A549 (cell line): ENCODE data around the gene TFRC. TPM values are rescaled to one million over a fixed set of nuclear protein-coding genes. Genes with fewer than 3 reads are reported as not detected.

Experiments
- ATAC-seq, 2 experiments: fragments of 200-7000 bp in 1 of 2; fragments of >200 bp in 1 of 2; cut with Nextera tagmentation in 1 of 2; cut with Tn5 transposase in 1 of 2; 3 replicates each; pipeline versions ENCODE4 v1.8.0 to v1.9.1; 2018 to 2020; ENCODE audit warnings: mild to moderate bottlenecking in 1 of 2, moderate library complexity in 1 of 2
- CTCF ChIA-PET: fragments of 300-600 bp; sonication (Branson Sonifier 250); formaldehyde crosslinking; extraction: SDS; loops from one replicate; lab custom pipeline; 2021; ENCODE audit warnings: antibody characterized with exemption, inconsistent platforms; lab: Yijun Ruan, JAX
- POLR2A ChIA-PET: fragments of 350-600 bp; formaldehyde crosslinking; extraction: SDS; loops from one replicate; lab custom pipeline; 2021; ENCODE audit warnings: antibody characterized with exemption, inconsistent platforms; lab: Yijun Ruan, JAX
- DNase-seq, 2 experiments: peaks; one replicate each; pipeline versions ENCODE4 v3.0.0 to v3.0.0-alpha.2; 2011 to 2016; ENCODE audit warnings: low read depth in 1 of 2, low spot score in 1 of 2
- FAIRE-seq: peaks from 2 replicates; lab custom pipeline; 2011; peaks lifted over from hg19 to GRCh38; lab: Jason Lieb, UNC
- H3K27ac ChIP-seq, 2 experiments: fragments of >200 bp; sonication (Bioruptor Twin); formaldehyde crosslinking; 3 replicates each; pipeline ENCODE4 v1.5.1; 2016 to 2017
- H3K4me1 ChIP-seq: fragments of >200 bp; sonication (Bioruptor Twin); formaldehyde crosslinking; 3 replicates; pipeline ENCODE4 v1.6.1; 2016
- H3K4me2 ChIP-seq: fragments of >200 bp; sonication (Bioruptor Twin); formaldehyde crosslinking; 3 replicates; pipeline ENCODE4 v1.6.1; 2016
- H3K4me3 ChIP-seq: fragments of >200 bp; sonication (Bioruptor Twin); formaldehyde crosslinking; 3 replicates; pipeline ENCODE4 v1.5.1; 2016
- H3K9me3 ChIP-seq: fragments of >200 bp; sonication (Bioruptor Twin); formaldehyde crosslinking; 3 replicates; pipeline ENCODE4 v1.6.1; 2016
- CBX8 ChIP-seq: fragments of 200-600 bp; sonication (generic); IDR thresholded peaks from 2 replicates; pipeline ENCODE4 v1.6.1; 2016
- CHD4 ChIP-seq: fragments of 200-600 bp; sonication (generic); IDR thresholded peaks from 2 replicates; pipeline ENCODE4 v1.6.1; 2016; ENCODE audit warnings: antibody characterized with exemption, mild to moderate bottlenecking, borderline replicate concordance
- EHF ChIP-seq: fragments of 250-450 bp; sonication (Bioruptor Pico); IDR thresholded peaks from 2 replicates; pipeline ENCODE4 v1.5.0; 2020; ENCODE audit warnings: mild to moderate bottlenecking
- EP300 ChIP-seq, 2 experiments: fragments of >200 bp; sonication (Bioruptor Twin); formaldehyde crosslinking; IDR thresholded peaks; 2 replicates in 1 of 2; 3 replicates in 1 of 2; pipeline ENCODE4 v1.6.1; 2016 to 2017
- ESRRA ChIP-seq: fragments of 150-350 bp; IDR thresholded peaks from 2 replicates; pipeline ENCODE4 v1.6.1; 2014; ENCODE audit warnings: mild to moderate bottlenecking, low read length, borderline replicate concordance
- FOSL2 ChIP-seq, 2 experiments: fragments of 450-650 bp in 1 of 2; fragments of >200 bp in 1 of 2; sonication (Bioruptor Twin) in 1 of 2; formaldehyde crosslinking; IDR thresholded peaks; 2 replicates each; pipeline versions ENCODE4 v1.5.0 to v1.6.1; 2016 to 2020; ENCODE audit warnings: mild to moderate bottlenecking in 1 of 2, moderate library complexity in 1 of 2
- FOXS1 ChIP-seq: fragments of 250-450 bp; sonication (Bioruptor Pico); IDR thresholded peaks from 2 replicates; pipeline ENCODE4 v1.5.0; 2020; ENCODE audit warnings: mild to moderate bottlenecking, moderate library complexity
- HEYL ChIP-seq: fragments of 250-450 bp; sonication (Bioruptor Pico); IDR thresholded peaks from 2 replicates; pipeline ENCODE4 v1.8.0; 2021; ENCODE audit warnings: mild to moderate bottlenecking, moderate library complexity
- HOXB13 ChIP-seq: fragments of 250-450 bp; sonication (Bioruptor Pico); IDR thresholded peaks from 2 replicates; pipeline ENCODE4 v1.5.0; 2020; ENCODE audit warnings: low read depth, mild to moderate bottlenecking, moderate library complexity
- HOXB5 ChIP-seq: fragments of 250-450 bp; sonication (Bioruptor Pico); IDR thresholded peaks from 2 replicates; pipeline ENCODE4 v1.5.0; 2020; ENCODE audit warnings: mild to moderate bottlenecking, moderate library complexity
- MAZ ChIP-seq: fragments of 150-350 bp; IDR thresholded peaks from 2 replicates; pipeline ENCODE4 v1.6.1; 2014; ENCODE audit warnings: antibody characterized with exemption, low read depth, low read length, borderline replicate concordance
- NPAS2 ChIP-seq: fragments of 250-450 bp; sonication (Bioruptor Pico); IDR thresholded peaks from 2 replicates; pipeline ENCODE4 v1.8.0; 2022; ENCODE audit warnings: mild to moderate bottlenecking, moderate library complexity, borderline replicate concordance
- NR3C1 ChIP-seq: fragments of >200 bp; sonication (Bioruptor Twin); formaldehyde crosslinking; IDR thresholded peaks from 3 replicates; pipeline ENCODE4 v1.6.1; 2017
- PHF8 ChIP-seq: fragments of 200-600 bp; sonication (generic); IDR thresholded peaks from 2 replicates; pipeline ENCODE4 v1.6.1; 2016; ENCODE audit warnings: low read depth, mild to moderate bottlenecking, antibody characterized with exemption, moderate library complexity, borderline replicate concordance
- POLR2AphosphoS2 ChIP-seq: conservative IDR thresholded peaks from 2 replicates; pipeline ENCODE4 v1.6.1; 2012; ENCODE audit warnings: low read length, improper control_type of control experiment, inconsistent platforms
- RAD21 ChIP-seq, 2 experiments: fragments of >200 bp in 1 of 2; sonication (Bioruptor Twin) in 1 of 2; formaldehyde crosslinking in 1 of 2; IDR thresholded peaks in 1 of 2; conservative IDR thresholded peaks in 1 of 2; 2 replicates in 1 of 2; 3 replicates in 1 of 2; pipeline ENCODE4 v1.6.1; 2012 to 2018; ENCODE audit warnings: inconsistent platforms in 1 of 2
- RARB ChIP-seq: fragments of 250-450 bp; sonication (Bioruptor Pico); IDR thresholded peaks from 2 replicates; pipeline ENCODE4 v1.8.0; 2021; ENCODE audit warnings: mild to moderate bottlenecking, moderate library complexity
- RCOR1 ChIP-seq: fragments of 150-350 bp; IDR thresholded peaks from 2 replicates; pipeline ENCODE4 v1.6.1; 2014; ENCODE audit warnings: antibody characterized with exemption, low read length, low read depth
- RFX5 ChIP-seq: fragments of 450-650 bp; IDR thresholded peaks from 2 replicates; pipeline ENCODE4 v1.7.1; 2014; ENCODE audit warnings: antibody characterized with exemption, mild to moderate bottlenecking, moderate library complexity
- RNF2 ChIP-seq: fragments of 200-600 bp; sonication (generic); IDR thresholded peaks from 2 replicates; pipeline ENCODE4 v1.6.1; 2016; ENCODE audit warnings: low read depth, mild to moderate bottlenecking, antibody characterized with exemption, moderate library complexity, borderline replicate concordance
- SMC3 ChIP-seq: fragments of >200 bp; sonication (Bioruptor Twin); formaldehyde crosslinking; IDR thresholded peaks from 3 replicates; pipeline ENCODE4 v1.6.1; 2018; ENCODE audit warnings: inconsistent platforms
- WGBS: methylation state at CpG from one replicate; pipeline ENCODE4 v1.1.6; 2017; ENCODE audit errors: missing lambda C conversion rate; 5-methylcytosine and 5-hydroxymethylcytosine counted together
- polyA plus RNA-seq, 4 experiments: library from polyadenylated mRNA; depleted of rRNA in 3 of 4; stranded (reverse); fragments of >200 nt; fragmentation: RNase III in 1 of 4; extraction: RNeasy Plus Mini Kit Qiagen cat#74134 plus additional on column Dnase treatment in 1 of 4; gene quantifications; 2 replicates in 3 of 4; 3 replicates in 1 of 4; pipeline ENCODE4 v1.2.3, GENCODE V29; 2011 to 2017
- TF ChIP-seq, protein P1 (sequence below): fragments of >200 bp; sonication (Bioruptor Twin); formaldehyde crosslinking; IDR thresholded peaks from 3 replicates; pipeline ENCODE4 v1.5.1; 2016
- TF ChIP-seq, protein P2 (sequence below): fragments of 250-450 bp; sonication (Bioruptor Pico); IDR thresholded peaks from 2 replicates; pipeline ENCODE4 v1.5.0; 2021; ENCODE audit warnings: mild to moderate bottlenecking, moderate library complexity, borderline replicate concordance
- TF ChIP-seq, protein P3 (sequence below): fragments of >200 bp; sonication (Bioruptor Twin); formaldehyde crosslinking; IDR thresholded peaks from 2 replicates; pipeline ENCODE4 v1.6.1; 2016
- TF ChIP-seq, protein P4 (sequence below): fragments of >200 bp; sonication (Bioruptor Twin); formaldehyde crosslinking; IDR thresholded peaks from 3 replicates; pipeline ENCODE4 v1.6.1; 2016
- TF ChIP-seq, protein P5 (sequence below): IDR thresholded peaks from 2 replicates; pipeline ENCODE4 v1.6.1; 2012

Gene TFRC
- polyA plus RNA-seq, 2 of the 4 experiments (the other 2 are of a cell fraction) = 132 to 147 TPM

- WGBS = 94% methylated on average over 8 of the region's 8 CpGs
Observed at GRCh38 chr3:196055240-196055639, 26.6 kb downstream of the TFRC start.

DNA sequence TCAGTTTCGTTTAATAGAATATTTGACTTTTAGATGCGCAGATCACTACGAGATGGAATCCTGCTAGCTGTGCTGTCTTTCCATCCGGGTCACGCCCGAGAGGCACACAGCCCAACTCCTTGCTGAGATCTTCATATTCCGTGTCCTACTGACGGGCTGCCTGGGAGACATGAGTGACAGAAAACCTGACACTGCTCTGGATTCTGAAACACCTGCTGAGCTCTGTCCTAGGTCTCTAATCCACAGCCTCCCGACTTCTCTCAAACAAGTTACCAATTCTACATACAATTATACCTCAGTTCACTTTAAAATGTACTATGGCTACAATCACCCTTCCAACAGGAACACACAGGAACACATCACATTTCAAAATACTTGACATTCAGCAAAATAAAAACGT lies 27.2 kb downstream of the TFRC start:
- no peak for DNase-seq
- no peaks in the 10 kb centered on the region for H3K9me3 ChIP-seq
- POLR2A ChIA-PET = no interaction called here
- no peak overlapping the region for H3K27ac ChIP-seq
- peaks cover 6% of the 10 kb centered on the region; the same call in 2 of the 3 replicates for H3K4me1 ChIP-seq
- ATAC-seq = no peak
- no peak overlapping the region for H3K4me3 ChIP-seq
- TF ChIP-seq SMC3 (no peak), NPAS2 (no peak), CHD4 (no peak), ESRRA (no peak), EP300 (IDR thresholded peaks at IDR 0.05) (no peak), HOXB13 (no peak), RNF2 (no peak), FOXS1 (CRISPR knock-in tag) (no peak), RAD21 (conservative IDR thresholded peaks at IDR 0.05 in 1 of 2, IDR thresholded peaks at IDR 0.05 in 1 of 2) (no peak), HOXB5 (CRISPR knock-in tag) (no peak), MAZ (no peak), POLR2AphosphoS2 (no peak)
- TF ChIP-seq, protein P1, sequence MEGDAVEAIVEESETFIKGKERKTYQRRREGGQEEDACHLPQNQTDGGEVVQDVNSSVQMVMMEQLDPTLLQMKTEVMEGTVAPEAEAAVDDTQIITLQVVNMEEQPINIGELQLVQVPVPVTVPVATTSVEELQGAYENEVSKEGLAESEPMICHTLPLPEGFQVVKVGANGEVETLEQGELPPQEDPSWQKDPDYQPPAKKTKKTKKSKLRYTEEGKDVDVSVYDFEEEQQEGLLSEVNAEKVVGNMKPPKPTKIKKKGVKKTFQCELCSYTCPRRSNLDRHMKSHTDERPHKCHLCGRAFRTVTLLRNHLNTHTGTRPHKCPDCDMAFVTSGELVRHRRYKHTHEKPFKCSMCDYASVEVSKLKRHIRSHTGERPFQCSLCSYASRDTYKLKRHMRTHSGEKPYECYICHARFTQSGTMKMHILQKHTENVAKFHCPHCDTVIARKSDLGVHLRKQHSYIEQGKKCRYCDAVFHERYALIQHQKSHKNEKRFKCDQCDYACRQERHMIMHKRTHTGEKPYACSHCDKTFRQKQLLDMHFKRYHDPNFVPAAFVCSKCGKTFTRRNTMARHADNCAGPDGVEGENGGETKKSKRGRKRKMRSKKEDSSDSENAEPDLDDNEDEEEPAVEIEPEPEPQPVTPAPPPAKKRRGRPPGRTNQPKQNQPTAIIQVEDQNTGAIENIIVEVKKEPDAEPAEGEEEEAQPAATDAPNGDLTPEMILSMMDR = no peak
- TF ChIP-seq, protein P2, sequence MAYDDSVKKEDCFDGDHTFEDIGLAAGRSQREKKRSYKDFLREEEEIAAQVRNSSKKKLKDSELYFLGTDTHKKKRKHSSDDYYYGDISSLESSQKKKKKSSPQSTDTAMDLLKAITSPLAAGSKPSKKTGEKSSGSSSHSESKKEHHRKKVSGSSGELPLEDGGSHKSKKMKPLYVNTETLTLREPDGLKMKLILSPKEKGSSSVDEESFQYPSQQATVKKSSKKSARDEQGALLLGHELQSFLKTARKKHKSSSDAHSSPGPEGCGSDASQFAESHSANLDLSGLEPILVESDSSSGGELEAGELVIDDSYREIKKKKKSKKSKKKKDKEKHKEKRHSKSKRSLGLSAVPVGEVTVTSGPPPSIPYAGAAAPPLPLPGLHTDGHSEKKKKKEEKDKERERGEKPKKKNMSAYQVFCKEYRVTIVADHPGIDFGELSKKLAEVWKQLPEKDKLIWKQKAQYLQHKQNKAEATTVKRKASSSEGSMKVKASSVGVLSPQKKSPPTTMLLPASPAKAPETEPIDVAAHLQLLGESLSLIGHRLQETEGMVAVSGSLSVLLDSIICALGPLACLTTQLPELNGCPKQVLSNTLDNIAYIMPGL (CRISPR knock-in tag) = no peak
- TF ChIP-seq, protein P3, sequence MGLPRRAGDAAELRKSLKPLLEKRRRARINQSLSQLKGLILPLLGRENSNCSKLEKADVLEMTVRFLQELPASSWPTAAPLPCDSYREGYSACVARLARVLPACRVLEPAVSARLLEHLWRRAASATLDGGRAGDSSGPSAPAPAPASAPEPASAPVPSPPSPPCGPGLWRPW = no peak
- CTCF ChIA-PET = interaction anchor here (1.0 to 4.0 kb wide), 2 partner anchors 18 to 142 kb away, joined by 5 to 11 read pairs; no protein-coding TSS in a partner anchor
- no peak for FAIRE-seq
- no peak overlapping the region for H3K4me2 ChIP-seq
- WGBS = 92% methylated on average over 10 of the region's 10 CpGs

More at GRCh38 chr3:196055240-196055639, 26.6 kb downstream of the TFRC start:
- no peak for ATAC-seq
- Histone ChIP-seq H3K9me3 (no peaks in the 10 kb centered on the region), H3K4me1 (peaks cover 6% of the 10 kb centered on the region; the same call in 2 of the 3 replicates), H3K4me2 (no peak overlapping the region), H3K27ac (peak overlapping the region in 1 of 2 experiments; percentile 11; a peak in 2 of 6 replicates), H3K4me3 (no peak overlapping the region)
- ChIA-PET CTCF (interaction anchor here (0.6 to 4.0 kb wide), 3 partner anchors 18 to 360 kb away, joined by 3 to 11 read pairs (median 5); no protein-coding TSS in a partner anchor), POLR2A (no interaction called here)
- DNase-seq = no peak
- FAIRE-seq = no peak
- TF ChIP-seq NPAS2 = no peak
- TF ChIP-seq, protein P4, sequence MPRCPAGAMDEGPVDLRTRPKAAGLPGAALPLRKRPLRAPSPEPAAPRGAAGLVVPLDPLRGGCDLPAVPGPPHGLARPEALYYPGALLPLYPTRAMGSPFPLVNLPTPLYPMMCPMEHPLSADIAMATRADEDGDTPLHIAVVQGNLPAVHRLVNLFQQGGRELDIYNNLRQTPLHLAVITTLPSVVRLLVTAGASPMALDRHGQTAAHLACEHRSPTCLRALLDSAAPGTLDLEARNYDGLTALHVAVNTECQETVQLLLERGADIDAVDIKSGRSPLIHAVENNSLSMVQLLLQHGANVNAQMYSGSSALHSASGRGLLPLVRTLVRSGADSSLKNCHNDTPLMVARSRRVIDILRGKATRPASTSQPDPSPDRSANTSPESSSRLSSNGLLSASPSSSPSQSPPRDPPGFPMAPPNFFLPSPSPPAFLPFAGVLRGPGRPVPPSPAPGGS = no peak
- TF ChIP-seq CBX8 = no peak

DNA sequence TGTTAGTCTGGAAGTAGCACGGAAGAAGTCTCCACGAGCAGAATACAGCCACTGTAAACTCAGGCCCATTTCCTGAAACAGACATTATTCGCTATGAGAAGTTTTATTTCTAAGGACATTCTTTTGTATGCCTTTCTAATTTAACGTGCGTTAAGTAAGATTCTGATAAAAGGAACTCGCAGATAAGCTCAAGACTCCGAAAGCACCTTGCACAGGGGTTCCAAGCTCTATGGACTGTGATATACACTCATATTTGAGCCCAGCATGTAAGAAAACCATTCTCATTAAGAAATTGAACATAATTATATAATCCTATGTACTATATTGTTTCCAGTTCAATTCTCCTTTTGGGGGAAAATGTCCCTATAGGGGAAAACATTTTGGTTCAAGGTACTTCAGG lies 28.4 kb downstream of the TFRC start:
- Histone ChIP-seq H3K4me1 (peaks cover 6% of the 10 kb centered on the region; the same call in 2 of the 3 replicates), H3K27ac (no peak overlapping the region), H3K9me3 (no peaks in the 10 kb centered on the region), H3K4me3 (no peak overlapping the region), H3K4me2 (no peak overlapping the region)
- DNase-seq (no peak), FAIRE-seq (no peak), ATAC-seq (no peak)
- ChIA-PET CTCF (no interaction called here), POLR2A (no interaction called here)
- TF ChIP-seq, protein P4 = no peak
- TF ChIP-seq PHF8 (no peak), RARB (CRISPR knock-in tag) (no peak), FOSL2 (IDR thresholded peaks at IDR 0.05) (no peak), FOSL2 (CRISPR knock-in tag; IDR thresholded peaks at IDR 0.05) (no peak), EP300 (IDR thresholded peaks at IDR 0.05) (no peak), NR3C1 (no peak), RCOR1 (no peak), RFX5 (no peak), EHF (CRISPR knock-in tag) (no peak), HEYL (CRISPR knock-in tag) (no peak)
- TF ChIP-seq, protein P5, sequence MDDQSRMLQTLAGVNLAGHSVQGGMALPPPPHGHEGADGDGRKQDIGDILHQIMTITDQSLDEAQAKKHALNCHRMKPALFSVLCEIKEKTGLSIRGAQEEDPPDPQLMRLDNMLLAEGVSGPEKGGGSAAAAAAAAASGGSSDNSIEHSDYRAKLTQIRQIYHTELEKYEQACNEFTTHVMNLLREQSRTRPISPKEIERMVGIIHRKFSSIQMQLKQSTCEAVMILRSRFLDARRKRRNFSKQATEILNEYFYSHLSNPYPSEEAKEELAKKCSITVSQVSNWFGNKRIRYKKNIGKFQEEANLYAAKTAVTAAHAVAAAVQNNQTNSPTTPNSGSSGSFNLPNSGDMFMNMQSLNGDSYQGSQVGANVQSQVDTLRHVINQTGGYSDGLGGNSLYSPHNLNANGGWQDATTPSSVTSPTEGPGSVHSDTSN = no peak
- WGBS = 95% methylated on average over 7 of the region's 7 CpGs
